Calu3 (cell line): ENCODE results near the gene FAM20C. TPM values are rescaled to one million over a fixed set of nuclear protein-coding genes. Genes with fewer than 3 reads are reported as not detected.
A peak's percentile ranks its signal among the peaks of the same experiment; 100 is the strongest.

Experiments used
- BruUV-seq: library from RNA; stranded (reverse); fragments of 400-500 nt; replicated peaks from 2 replicates; lab custom pipeline; 2021; lab: Mats Ljungman, UMichigan
- CTCF ChIA-PET: fragments of 300-600 bp; sonication (Branson Sonifier 250); formaldehyde crosslinking; loops from one replicate; lab custom pipeline; 2022; ENCODE audit warnings: antibody characterized with exemption; lab: Charles Lee
- DNase-seq: peaks from one replicate; pipeline ENCODE4 v3.0.0; 2022
- H3K27ac Mint-ChIP-seq: one replicate; pipeline ENCODE4 v1.8.0; 2022; ENCODE audit warnings: mixed read lengths; ENCODE audit not compliant: unreplicated experiment
- H3K27me3 Mint-ChIP-seq: one replicate; pipeline ENCODE4 v1.8.0; 2022; ENCODE audit warnings: mixed read lengths; ENCODE audit not compliant: unreplicated experiment
- H3K36me3 Mint-ChIP-seq: one replicate; pipeline ENCODE4 v1.8.0; 2022; ENCODE audit warnings: mild to moderate bottlenecking, moderate library complexity, mixed read lengths; ENCODE audit not compliant: insufficient read depth, unreplicated experiment
- H3K4me1 Mint-ChIP-seq: one replicate; pipeline ENCODE4 v1.8.0; 2022; ENCODE audit warnings: mild to moderate bottlenecking, low read depth, mixed read lengths; ENCODE audit not compliant: unreplicated experiment
- H3K4me3 Mint-ChIP-seq: one replicate; pipeline ENCODE4 v1.8.0; 2022; ENCODE audit warnings: mild to moderate bottlenecking, low read depth, moderate library complexity, mixed read lengths; ENCODE audit not compliant: unreplicated experiment
- H3K9me3 Mint-ChIP-seq: one replicate; pipeline ENCODE4 v1.8.0; 2022; ENCODE audit warnings: low read depth, mixed read lengths; ENCODE audit not compliant: unreplicated experiment
- intact Hi-C: fragments of 100-400 bp; cut with micrococcal nuclease; formaldehyde crosslinking; loops from one replicate; pipeline ENCODE4 v1.10.0; 2022; ENCODE audit not compliant: unreplicated experiment
- total RNA-seq: library from RNA; stranded (reverse); gene quantifications from 2 replicates; pipeline ENCODE4 v1.2.3, GENCODE V29; 2022
- TF ChIP-seq, protein P1 (sequence below): fragments of 200-600 bp; IDR thresholded peaks from one replicate; pipeline ENCODE4 v1.8.0; 2022; ENCODE audit warnings: antibody characterized with exemption; ENCODE audit not compliant: unreplicated experiment

The FAM20C gene
- total RNA-seq, 1 experiment from 2014 or later = 9.1 TPM

DNA sequence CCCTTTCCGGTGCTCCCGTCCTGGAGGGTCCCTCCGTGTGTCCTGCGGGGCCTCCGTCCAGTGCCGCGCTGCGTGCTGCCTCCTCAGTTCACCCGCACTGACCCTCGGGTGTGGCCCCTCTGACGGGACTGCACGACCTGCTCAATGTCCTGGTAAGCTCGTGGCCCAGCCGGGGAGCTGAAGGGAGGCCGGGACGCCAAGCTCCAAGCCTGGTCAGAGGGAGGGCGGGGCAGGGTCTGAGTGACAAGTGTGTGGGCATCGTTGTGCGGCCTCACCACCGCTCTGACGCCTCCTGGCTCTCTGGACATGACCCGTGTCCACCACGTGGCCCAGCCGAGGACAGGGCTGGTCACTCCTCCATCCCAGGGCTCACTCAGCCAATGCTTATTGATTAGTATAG, 25.9 kb downstream of the FAM20C start:
- H3K4me1 Mint-ChIP-seq = peaks cover 44% of the 10 kb centered on the region
- no peaks in the 10 kb centered on the region for H3K27me3 Mint-ChIP-seq
- no peaks in the 10 kb centered on the region for H3K9me3 Mint-ChIP-seq
- H3K36me3 Mint-ChIP-seq = peaks cover 16% of the 10 kb centered on the region
- DNase-seq = no peak
- H3K27ac Mint-ChIP-seq = no peak overlapping the region
- no TSS peak for BruUV-seq
- intact Hi-C loops = no loop called here
- TF ChIP-seq, protein P1, sequence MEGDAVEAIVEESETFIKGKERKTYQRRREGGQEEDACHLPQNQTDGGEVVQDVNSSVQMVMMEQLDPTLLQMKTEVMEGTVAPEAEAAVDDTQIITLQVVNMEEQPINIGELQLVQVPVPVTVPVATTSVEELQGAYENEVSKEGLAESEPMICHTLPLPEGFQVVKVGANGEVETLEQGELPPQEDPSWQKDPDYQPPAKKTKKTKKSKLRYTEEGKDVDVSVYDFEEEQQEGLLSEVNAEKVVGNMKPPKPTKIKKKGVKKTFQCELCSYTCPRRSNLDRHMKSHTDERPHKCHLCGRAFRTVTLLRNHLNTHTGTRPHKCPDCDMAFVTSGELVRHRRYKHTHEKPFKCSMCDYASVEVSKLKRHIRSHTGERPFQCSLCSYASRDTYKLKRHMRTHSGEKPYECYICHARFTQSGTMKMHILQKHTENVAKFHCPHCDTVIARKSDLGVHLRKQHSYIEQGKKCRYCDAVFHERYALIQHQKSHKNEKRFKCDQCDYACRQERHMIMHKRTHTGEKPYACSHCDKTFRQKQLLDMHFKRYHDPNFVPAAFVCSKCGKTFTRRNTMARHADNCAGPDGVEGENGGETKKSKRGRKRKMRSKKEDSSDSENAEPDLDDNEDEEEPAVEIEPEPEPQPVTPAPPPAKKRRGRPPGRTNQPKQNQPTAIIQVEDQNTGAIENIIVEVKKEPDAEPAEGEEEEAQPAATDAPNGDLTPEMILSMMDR = no peak
- CTCF ChIA-PET = no interaction called here
- H3K4me3 Mint-ChIP-seq = no peak overlapping the region

DNA sequence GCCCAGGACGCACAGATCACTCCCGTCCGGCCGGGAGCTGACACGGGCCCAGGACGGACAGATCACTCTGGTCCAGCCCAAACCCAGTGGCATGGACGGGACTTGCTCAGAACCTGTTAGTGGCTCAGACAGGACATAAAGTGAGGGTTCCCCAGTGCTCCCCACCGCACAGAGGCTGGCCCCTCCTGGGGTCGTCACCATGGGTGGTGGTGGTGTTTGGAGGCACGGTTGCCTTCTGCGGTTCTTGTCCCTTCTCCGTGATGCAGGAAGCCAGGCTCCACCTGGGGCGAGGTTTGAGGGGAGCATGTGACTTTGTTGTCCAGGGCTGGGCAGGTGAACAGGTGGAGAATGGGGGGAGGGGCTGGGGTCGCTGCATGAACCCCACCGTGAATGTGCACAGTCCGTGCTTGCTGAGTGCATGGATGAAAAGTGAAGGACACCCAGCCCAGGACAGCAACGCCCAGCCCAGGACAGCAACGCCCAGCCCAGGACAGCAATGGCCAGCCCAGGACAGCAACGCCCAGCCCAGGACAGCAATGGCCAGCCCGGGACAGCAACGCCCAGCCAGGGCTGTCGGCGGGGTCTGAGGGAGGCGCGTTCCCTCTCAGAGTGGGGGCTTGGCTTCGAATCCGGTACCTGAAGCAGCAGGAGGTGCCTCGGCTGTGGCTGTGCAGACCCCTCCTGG, 26.7 kb downstream of the FAM20C start:
- CTCF ChIA-PET = no interaction called here
- Mint-ChIP-seq H3K27me3 (no peaks in the 10 kb centered on the region), H3K36me3 (peaks cover 16% of the 10 kb centered on the region), H3K4me3 (peak overlapping the region; percentile 34), H3K9me3 (no peaks in the 10 kb centered on the region), H3K4me1 (peaks cover 44% of the 10 kb centered on the region), H3K27ac (peak overlapping the region; percentile 40)
- intact Hi-C loops = no loop called here
- no peak for DNase-seq
- BruUV-seq = no TSS peak
- TF ChIP-seq, protein P1 = no peak

DNA sequence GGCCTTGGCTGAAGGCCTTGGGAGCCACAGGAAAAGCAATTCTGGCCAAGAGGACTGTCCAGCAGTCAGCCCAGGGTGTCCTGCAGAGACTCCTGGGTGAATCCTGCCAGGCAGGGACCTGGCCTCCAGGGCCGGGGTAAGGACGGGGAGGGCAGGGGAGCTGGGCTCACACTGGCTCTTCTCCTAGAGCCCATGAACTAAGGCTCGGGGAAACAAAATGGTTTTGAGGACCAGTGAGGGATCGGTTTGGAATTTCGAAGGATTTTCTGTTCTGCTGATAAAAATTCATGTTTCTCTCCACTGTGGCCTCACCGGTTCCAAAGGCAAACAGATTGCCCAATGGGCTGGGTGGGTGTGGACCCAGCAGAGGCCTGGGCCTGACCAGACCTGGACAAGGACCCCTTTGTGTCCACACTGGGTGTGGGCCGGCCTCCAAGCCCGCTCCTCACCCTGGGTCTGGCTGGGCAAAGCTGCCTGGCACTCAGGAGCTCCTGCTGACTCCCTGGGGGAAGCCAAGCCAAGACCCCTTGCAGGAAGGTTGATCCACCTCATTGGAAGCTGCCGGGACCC, 27.3 kb downstream of the FAM20C start:
- no peaks in the 10 kb centered on the region for H3K27me3 Mint-ChIP-seq
- H3K4me3 Mint-ChIP-seq = peak overlapping the region; percentile 34
- peak; percentile 96 for DNase-seq
- peak overlapping the region; percentile 40 for H3K27ac Mint-ChIP-seq
- CTCF ChIA-PET = interaction anchor here (0.6 kb wide), 1 partner anchor 52 kb away, joined by 3 read pairs; no protein-coding TSS in a partner anchor
- intact Hi-C loops = no loop called here
- peaks cover 38% of the 10 kb centered on the region for H3K4me1 Mint-ChIP-seq
- no peaks in the 10 kb centered on the region for H3K9me3 Mint-ChIP-seq
- H3K36me3 Mint-ChIP-seq = peaks cover 16% of the 10 kb centered on the region
- TF ChIP-seq, protein P1 = no peak
- no TSS peak for BruUV-seq

DNA sequence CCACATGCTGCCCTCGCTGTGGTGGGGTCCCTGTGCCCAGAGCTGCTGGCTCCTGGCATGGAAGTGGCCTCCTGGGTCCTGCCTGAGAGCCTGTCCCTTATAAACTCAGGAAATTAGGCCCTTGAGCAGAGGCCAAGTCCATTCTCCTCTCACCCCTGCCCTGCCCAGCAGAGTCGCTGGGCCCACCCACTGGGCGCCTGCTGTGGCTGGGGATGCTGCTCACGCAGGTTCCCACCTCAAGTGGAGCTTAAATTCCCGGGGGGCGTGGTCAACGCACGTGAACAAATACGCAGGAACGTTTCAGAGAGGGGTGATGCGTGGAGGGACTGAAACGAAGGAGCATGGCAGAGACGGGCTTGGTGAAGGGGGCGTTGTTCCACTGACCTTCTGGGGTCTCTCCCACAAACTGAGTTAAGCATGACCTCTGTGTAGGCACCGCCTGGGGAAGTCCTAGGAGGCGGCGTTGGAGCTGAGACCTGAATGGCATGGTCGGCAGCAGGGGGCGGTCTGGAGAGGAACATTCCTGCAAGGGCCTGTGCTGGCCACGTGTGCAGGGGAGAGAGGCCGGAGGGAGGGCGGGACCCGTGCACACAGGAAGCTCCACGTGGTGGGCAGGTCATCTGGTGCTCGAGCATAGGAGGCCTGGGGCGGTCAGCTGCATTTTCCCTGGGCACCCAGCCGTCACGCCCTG, 27.9 kb downstream of the FAM20C start:
- intact Hi-C loops = no loop called here
- CTCF ChIA-PET = interaction anchor here (0.6 kb wide), 1 partner anchor 52 kb away, joined by 3 read pairs; no protein-coding TSS in a partner anchor
- no TSS peak for BruUV-seq
- Mint-ChIP-seq H3K9me3 (no peaks in the 10 kb centered on the region), H3K4me1 (peaks cover 31% of the 10 kb centered on the region), H3K27ac (peak overlapping the region; percentile 40), H3K4me3 (peak overlapping the region; percentile 34), H3K27me3 (no peaks in the 10 kb centered on the region), H3K36me3 (peaks cover 16% of the 10 kb centered on the region)
- TF ChIP-seq, protein P1 = no peak
- peak; percentile 61 for DNase-seq
